HCT116 (cell line): ENCODE measurements around the gene IL32. TPM values are rescaled to one million over a fixed set of nuclear protein-coding genes. Genes with fewer than 3 reads are reported as not detected.

Experiments
- ATAC-seq: fragments of 200-7000 bp; cut with Tn5 transposase; 2 replicates; pipeline ENCODE4 v1.9.1; 2020; ENCODE audit warnings: mild to moderate bottlenecking, moderate library complexity
- BruUV-seq: library from RNA; stranded (reverse); fragments of 400-500 nt; replicated peaks from 2 replicates; lab custom pipeline; 2021; lab: Mats Ljungman, UMichigan
- CTCF ChIA-PET: fragments of 300-600 bp; sonication (Branson Sonifier 250); formaldehyde crosslinking; loops from one replicate; lab custom pipeline; 2021; ENCODE audit warnings: antibody characterized with exemption; lab: Charles Lee
- POLR2A ChIA-PET: fragments of 300-600, 350-600 bp; sonication (Branson Sonifier 250); formaldehyde crosslinking; loops from one replicate; lab custom pipeline; 2021; ENCODE audit warnings: antibody characterized with exemption; lab: Charles Lee
- RAD21 ChIA-PET, 2 experiments: fragments of 300-600 bp; sonication (Branson Sonifier 250); formaldehyde crosslinking; loops; one replicate each; lab custom pipeline; 2023; ENCODE audit warnings: low total read pairs in 2 of 2; ENCODE audit not compliant: uncharacterized antibody in 2 of 2, unreplicated experiment in 2 of 2, low non-redundant PET in 1 of 2; lab: Charles Lee
- DNase-seq: peaks from one replicate; pipeline ENCODE4 v3.0.0-alpha.2; 2010; ENCODE audit warnings: low read depth, low spot score
- H2AFZ ChIP-seq: fragments of 200-600 bp; shearing (Covaris generic), sonication (generic); 2 replicates; pipeline ENCODE4 v1.6.1; 2017; ENCODE audit warnings: low read depth, mixed run types, mixed read lengths, antibody characterized with exemption, low read length; ENCODE audit not compliant: poor library complexity, severe bottlenecking
- H3K27ac ChIP-seq: 2 replicates; pipeline ENCODE4 v1.5.1; 2012; ENCODE audit warnings: low read depth, low read length
- H3K27me3 ChIP-seq: fragments of 200-600 bp; sonication (generic); 2 replicates; pipeline ENCODE4 v1.6.1; 2016; ENCODE audit warnings: mixed run types, low read length, mixed read lengths; ENCODE audit not compliant: insufficient read depth
- H3K36me3 ChIP-seq, 2 experiments: fragments of 200-500 bp in 1 of 2; fragments of 200-600 bp in 1 of 2; sonication (Bioruptor generic) in 1 of 2; sonication (generic) in 1 of 2; 2 replicates each; pipeline versions ENCODE4 v1.5.1 to v1.6.1; 2014 to 2016; ENCODE audit warnings: low read length in 2 of 2, inconsistent platforms in 1 of 2, mixed read lengths in 1 of 2, mixed run types in 1 of 2; ENCODE audit not compliant: insufficient read depth in 2 of 2, control insufficient read depth in 1 of 2
- H3K4me1 ChIP-seq, 2 experiments: fragments of 200-600 bp in 1 of 2; sonication (generic) in 1 of 2; 2 replicates each; pipeline versions ENCODE4 v1.5.1 to v1.6.1; 2012 to 2017; ENCODE audit warnings: low read length in 2 of 2, inconsistent platforms in 1 of 2, mild to moderate bottlenecking in 1 of 2, mixed read lengths in 1 of 2, mixed run types in 1 of 2, moderate library complexity in 1 of 2; ENCODE audit not compliant: insufficient read depth in 2 of 2, control insufficient read depth in 1 of 2
- H3K4me2 ChIP-seq: fragments of 200-600 bp; sonication (generic); 2 replicates; pipeline ENCODE4 v1.6.1; 2017; ENCODE audit warnings: mixed run types, low read length, mixed read lengths
- H3K4me3 ChIP-seq, 2 experiments: fragments of 200-600 bp in 1 of 2; sonication (generic) in 1 of 2; replicated peaks in 1 of 2; 2 replicates each; pipeline ENCODE4 v1.5.1; 2011 to 2016; ENCODE audit warnings: low read length in 2 of 2, control low read depth in 1 of 2, low read depth in 1 of 2, mild to moderate bottlenecking in 1 of 2, mixed read lengths in 1 of 2, mixed run types in 1 of 2
- H3K79me2 ChIP-seq: fragments of 200-600 bp; sonication (generic); 2 replicates; pipeline ENCODE4 v1.6.1; 2017; ENCODE audit warnings: mild to moderate bottlenecking, mixed run types, low read length, moderate library complexity, mixed read lengths; ENCODE audit not compliant: insufficient read depth
- H3K9ac ChIP-seq: fragments of 200-600 bp; sonication (generic); 2 replicates; pipeline ENCODE4 v1.6.1; 2016; ENCODE audit warnings: low read length, mixed read lengths
- H3K9me2 ChIP-seq: fragments of 200-600 bp; sonication (generic), shearing (Covaris generic); 2 replicates; pipeline ENCODE4 v1.6.1; 2017; ENCODE audit warnings: mixed run types, mild to moderate bottlenecking, moderate library complexity; ENCODE audit not compliant: insufficient read depth
- H3K9me3 ChIP-seq, 2 experiments: fragments of 200-500 bp in 1 of 2; fragments of 200-600 bp in 1 of 2; sonication (Bioruptor generic) in 1 of 2; sonication (generic) in 1 of 2; 2 replicates each; pipeline ENCODE4 v1.6.1; 2014 to 2017; ENCODE audit warnings: low read length in 2 of 2, mixed read lengths in 2 of 2, inconsistent platforms in 1 of 2, low read depth in 1 of 2, mild to moderate bottlenecking in 1 of 2, mixed run types in 1 of 2, moderate library complexity in 1 of 2; ENCODE audit not compliant: control insufficient read depth in 1 of 2, insufficient read depth in 1 of 2
- H4K20me1 ChIP-seq: fragments of 200-600 bp; sonication (generic), shearing (Covaris generic); 2 replicates; pipeline ENCODE4 v1.6.1; 2017; ENCODE audit warnings: mixed run types, mild to moderate bottlenecking, moderate library complexity; ENCODE audit not compliant: insufficient read depth
- EZH2phosphoT487 ChIP-seq: fragments of 200-600 bp; IDR thresholded peaks from 2 replicates; pipeline ENCODE4 v1.6.1; 2018; ENCODE audit warnings: antibody characterized with exemption, borderline replicate concordance
- MAX ChIP-seq: IDR thresholded peaks from 2 replicates; pipeline ENCODE4 v1.6.1; 2012
- TCF7L2 ChIP-seq: IDR thresholded peaks from 2 replicates; pipeline ENCODE4 v1.7.0; 2011; ENCODE audit warnings: borderline replicate concordance, inconsistent platforms; ENCODE audit not compliant: insufficient read depth, insufficient read length; ENCODE audit errors: extremely low read depth
- ZBTB33 ChIP-seq: IDR thresholded peaks from 2 replicates; pipeline ENCODE4 v1.6.1; 2011; ENCODE audit warnings: mild to moderate bottlenecking, low read length, moderate library complexity; ENCODE audit not compliant: insufficient replicate concordance; ENCODE audit errors: extremely low read depth
- ZFX ChIP-seq: fragments of 450-650 bp; IDR thresholded peaks from 2 replicates; pipeline ENCODE4 v1.6.1; 2017
- ZNF274 ChIP-seq: fragments of 200-500 bp; sonication (Bioruptor generic); IDR thresholded peaks from 2 replicates; pipeline ENCODE4 v1.6.1; 2014; ENCODE audit warnings: mild to moderate bottlenecking, low read depth, low read length, inconsistent platforms
- intact Hi-C: fragments of 100-400 bp; cut with micrococcal nuclease; formaldehyde crosslinking; loops from 2 replicates; pipeline ENCODE4 v1.10.0; 2022
- total RNA-seq: library from RNA; stranded (reverse); gene quantifications from one replicate; pipeline ENCODE4 v1.2.1, GENCODE V29; 2021; ENCODE audit not compliant: unreplicated experiment

The IL32 gene
- total RNA-seq, 1 experiment from 2014 or later: 13.7 TPM

GRCh38 chr16:3046641-3047386, 18.6 kb upstream of the IL32 start:
- no peaks in the 10 kb centered on the region for H3K79me2 ChIP-seq
- no peaks in the 10 kb centered on the region for H3K9me2 ChIP-seq
- DNase-seq (no peak), ATAC-seq (peak; percentile 8; the same call in 1 of the 2 replicates)
- CTCF ChIA-PET: interaction anchor here (4.3 kb wide), 1 partner anchor 12 kb away, joined by 16 read pairs; no protein-coding TSS in a partner anchor
- peaks cover 5 to 52% of the 10 kb centered on the region in 2 experiments for H3K4me1 ChIP-seq
- no TSS peak for BruUV-seq
- H3K27ac ChIP-seq: no peak overlapping the region; the same call in 1 of the 2 replicates
- intact Hi-C loops: no loop called here
- no peaks in the 10 kb centered on the region for H3K36me3 ChIP-seq
- no peak overlapping the region for H2AFZ ChIP-seq
- no peak for TF ChIP-seq EZH2phosphoT487
- no peak for TF ChIP-seq TCF7L2
- no peak for TF ChIP-seq ZFX
- TF ChIP-seq ZBTB33: no peak
- no peak for TF ChIP-seq ZNF274
- TF ChIP-seq MAX: no peak
- no peaks in the 10 kb centered on the region for H3K9me3 ChIP-seq
- RAD21 ChIA-PET: no interaction called here
- H4K20me1 ChIP-seq: no peaks in the 10 kb centered on the region
- H3K27me3 ChIP-seq: no peaks in the 10 kb centered on the region
- H3K4me3 ChIP-seq: peak overlapping the region; percentile 56 to 79
- H3K4me2 ChIP-seq: peak overlapping the region; percentile 99
- POLR2A ChIA-PET: interaction anchor here (2.3 kb wide), 1 partner anchor 12 kb away, joined by 6 read pairs; no protein-coding TSS in a partner anchor
- H3K9ac ChIP-seq: peak overlapping the region; percentile 81
